ENCODE results near the gene RABGAP1L.
"Not testable (repeated sequence)": the region's sequence is repeated elsewhere in the genome, so short reads cannot be mapped to it uniquely, and the experiment has no call there.

RABGAP1L gene

DNA sequence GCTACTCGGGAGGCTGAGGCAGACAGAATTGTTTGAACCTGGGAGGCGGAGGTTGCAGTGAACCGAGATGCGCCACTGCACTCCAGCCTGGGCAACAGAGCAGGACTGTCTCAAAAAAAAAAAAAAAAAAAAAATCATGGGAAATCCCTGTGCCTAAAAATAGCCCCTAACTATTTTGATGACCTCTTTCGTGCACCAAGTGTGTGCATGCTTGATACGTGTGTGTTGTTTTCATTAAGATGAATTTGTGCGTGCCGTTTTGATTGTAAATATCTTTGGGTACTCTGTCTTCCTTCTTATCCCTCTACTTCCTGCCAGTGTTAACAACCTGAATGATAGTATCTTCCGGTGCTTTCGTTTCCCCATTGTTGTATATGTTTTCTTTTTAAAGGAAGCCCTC lies 850.2 kb downstream of the RABGAP1L start:
- no peak for DNase-seq
- in situ Hi-C loops (cut with HindIII; ENCODE audit: low pct_ligation_motif_present, low pct_unique_long_range_greater_than_20kb, low sequenced_read_pairs), result no loop called here

- in situ Hi-C loops (cut with HindIII; ENCODE audit: low pct_ligation_motif_present, low pct_unique_long_range_greater_than_20kb, low sequenced_read_pairs), result no loop called here
- DNase-seq, result no peak
These were observed 854.1 kb downstream of the RABGAP1L start for GRCh38 chr1:175013445-175013844.

- in situ Hi-C loops (cut with HindIII; ENCODE audit: low pct_ligation_motif_present, low pct_unique_long_range_greater_than_20kb, low sequenced_read_pairs), result no loop called here
These were observed 855.9 kb downstream of the RABGAP1L start for GRCh38 chr1:175015243-175015642.

DNA sequence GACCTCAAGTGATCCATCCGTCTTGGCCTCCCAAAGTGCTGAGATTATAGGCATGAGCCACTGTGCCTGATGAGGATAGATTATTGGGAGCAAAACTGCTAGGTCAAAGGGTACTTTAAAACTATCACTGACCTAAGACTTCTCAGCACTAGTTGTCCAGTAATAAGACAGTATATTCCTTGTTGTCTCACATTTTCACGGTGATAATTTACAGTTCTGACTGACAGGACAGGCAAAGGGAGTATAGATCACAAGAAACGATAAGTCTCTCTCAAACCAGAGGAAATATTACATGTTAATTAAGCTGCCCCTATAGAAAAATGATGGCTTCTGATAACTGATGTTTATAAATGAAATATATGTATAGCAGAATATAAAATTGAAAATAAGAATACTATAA lies 860.2 kb downstream of the RABGAP1L start:
- DNase-seq, result no peak

More at GRCh38 chr1:175015243-175015642, 855.9 kb downstream of the RABGAP1L start:
- DNase-seq, result no peak

GRCh38 chr1:175023043-175023921 lies 864.0 kb downstream of the RABGAP1L start, which contains the start of gene MRPS14:
MRPS14 (minus strand) TSS chr1:175023425; CDS start chr1:175023408, 17 bp downstream.
- in situ Hi-C loops (cut with HindIII; ENCODE audit: low pct_ligation_motif_present, low pct_unique_long_range_greater_than_20kb, low sequenced_read_pairs), result no loop called here
- DNase-seq, result peak; percentile 99

More for the DNA sequence above, 860.2 kb downstream of the RABGAP1L start:
- in situ Hi-C loops (cut with HindIII; ENCODE audit: low pct_ligation_motif_present, low pct_unique_long_range_greater_than_20kb, low sequenced_read_pairs), result no loop called here

DNA sequence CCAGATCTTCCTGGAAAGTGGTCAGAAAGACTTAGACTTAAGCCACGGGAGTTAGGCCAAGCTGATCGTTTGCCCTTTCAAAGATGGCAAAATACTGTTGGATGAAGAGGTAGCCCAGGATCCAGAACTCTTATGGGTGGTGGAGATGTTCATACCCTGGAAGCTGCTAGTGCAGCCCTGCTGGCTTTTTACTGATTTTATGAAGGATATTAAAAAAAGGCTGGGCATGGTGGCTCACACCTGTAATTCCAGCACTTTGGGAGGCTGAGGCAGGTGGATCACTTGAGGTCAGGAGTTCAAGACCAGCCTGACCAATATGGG lies 864.6 kb downstream of the RABGAP1L start:
- in situ Hi-C loops (cut with HindIII; ENCODE audit: low pct_ligation_motif_present, low pct_unique_long_range_greater_than_20kb, low sequenced_read_pairs); DNase-seq: not testable (repeated sequence)

GRCh38 chr1:175024773-175025172 lies 865.5 kb downstream of the RABGAP1L start:
- DNase-seq, result no peak
- in situ Hi-C loops (cut with HindIII; ENCODE audit: low pct_ligation_motif_present, low pct_unique_long_range_greater_than_20kb, low sequenced_read_pairs), result no loop called here

DNA sequence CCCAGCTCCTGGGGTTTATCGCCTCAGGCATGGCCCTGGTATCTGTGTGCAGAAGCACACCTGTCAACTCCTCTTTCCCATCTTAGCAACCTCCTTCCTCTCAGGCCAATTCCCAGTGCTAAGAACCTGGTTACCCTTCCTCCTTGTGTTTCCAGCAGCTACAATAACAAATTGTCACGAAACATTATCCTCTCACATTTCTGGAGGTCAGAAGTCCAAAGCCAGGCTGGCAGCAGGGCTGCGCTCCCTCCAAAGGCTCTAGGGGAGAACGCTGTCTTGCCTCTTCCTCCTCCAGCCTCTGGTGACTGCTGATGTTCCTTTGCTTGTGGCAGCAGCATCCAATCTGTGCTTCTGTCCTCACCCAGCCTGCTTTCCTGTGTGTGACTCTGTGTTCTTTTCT lies 874.6 kb downstream of the RABGAP1L start:
- in situ Hi-C loops (cut with HindIII; ENCODE audit: low pct_ligation_motif_present, low pct_unique_long_range_greater_than_20kb, low sequenced_read_pairs), result no loop called here
- DNase-seq, result no peak

DNA sequence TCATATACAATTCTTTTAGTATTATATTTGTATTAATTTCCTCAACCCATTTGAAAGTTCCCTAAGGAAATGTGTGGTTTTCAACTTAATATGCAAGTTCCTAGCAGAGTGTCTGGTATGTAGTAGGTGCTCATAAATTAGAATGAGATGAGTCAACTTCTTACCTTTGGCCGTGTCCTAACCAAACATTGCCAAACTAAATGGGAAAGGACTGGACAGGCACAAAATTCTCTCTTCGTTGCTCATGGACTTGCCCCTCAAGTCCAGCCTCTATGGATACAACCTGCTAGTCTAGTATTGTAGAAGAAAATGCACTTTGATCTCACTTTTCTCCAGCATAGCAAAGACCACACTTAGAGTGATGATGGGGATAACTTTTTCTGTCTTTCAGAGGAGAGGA lies 875.5 kb downstream of the RABGAP1L start:
- in situ Hi-C loops (cut with HindIII; ENCODE audit: low pct_ligation_motif_present, low pct_unique_long_range_greater_than_20kb, low sequenced_read_pairs), result no loop called here

DNA sequence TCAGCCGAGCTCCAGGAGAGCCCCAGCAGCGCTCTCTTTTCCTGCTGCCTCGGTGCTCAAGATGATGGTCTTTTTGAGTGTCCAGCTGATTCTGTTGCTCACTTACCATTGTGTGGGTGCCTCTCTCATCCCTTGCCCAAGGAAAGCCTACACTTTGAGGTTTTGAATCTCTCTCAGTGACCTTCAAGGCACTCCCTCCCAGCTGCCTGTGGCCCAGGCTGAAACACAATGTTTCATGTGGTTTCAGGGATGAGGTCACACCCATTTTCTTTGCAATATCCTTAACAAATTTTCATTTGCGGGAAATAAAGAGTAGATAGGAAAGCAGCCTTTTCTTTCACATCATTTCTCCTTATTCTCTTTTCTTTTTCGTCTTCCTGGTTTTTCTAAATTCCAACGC lies 876.5 kb downstream of the RABGAP1L start:
- DNase-seq, result no peak
- in situ Hi-C loops (cut with HindIII; ENCODE audit: low pct_ligation_motif_present, low pct_unique_long_range_greater_than_20kb, low sequenced_read_pairs), result no loop called here

More for the DNA sequence above, 875.5 kb downstream of the RABGAP1L start:
- no peak for DNase-seq

- in situ Hi-C loops (cut with HindIII; ENCODE audit: low pct_ligation_motif_present, low pct_unique_long_range_greater_than_20kb, low sequenced_read_pairs), result no loop called here
- no peak for DNase-seq
These were observed 877.2 kb downstream of the RABGAP1L start for GRCh38 chr1:175036476-175036875.

- in situ Hi-C loops (cut with HindIII; ENCODE audit: low pct_ligation_motif_present, low pct_unique_long_range_greater_than_20kb, low sequenced_read_pairs), result no loop called here
- DNase-seq, result no peak
These were observed 878.1 kb downstream of the RABGAP1L start for GRCh38 chr1:175037416-175037815.

GRCh38 chr1:175040324-175040879 lies 881.1 kb downstream of the RABGAP1L start:
- no peak for DNase-seq
- in situ Hi-C loops (cut with HindIII; ENCODE audit: low pct_ligation_motif_present, low pct_unique_long_range_greater_than_20kb, low sequenced_read_pairs), result no loop called here

DNA sequence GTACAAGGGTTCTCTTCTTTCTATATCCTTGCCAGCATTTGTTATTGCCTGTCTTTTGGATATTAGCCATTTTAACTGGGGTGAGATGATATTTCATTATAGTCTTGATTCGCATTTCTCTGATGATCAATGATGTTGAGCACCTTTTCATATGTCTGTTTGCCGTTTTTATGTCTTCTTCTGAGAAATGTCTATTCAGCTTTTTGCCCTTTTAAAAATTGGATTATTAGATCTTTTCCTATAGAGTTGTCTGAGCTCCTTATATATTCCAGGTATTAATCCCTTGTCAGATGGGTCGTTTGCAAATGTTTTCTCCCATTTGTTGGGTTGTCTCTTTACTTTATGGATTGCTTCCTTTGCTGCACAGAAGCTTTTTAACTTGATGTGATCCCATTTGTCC lies 883.3 kb downstream of the RABGAP1L start:
- no peak for DNase-seq
- in situ Hi-C loops (cut with HindIII; ENCODE audit: low pct_ligation_motif_present, low pct_unique_long_range_greater_than_20kb, low sequenced_read_pairs), result no loop called here

GRCh38 chr1:175043824-175044223 lies 884.5 kb downstream of the RABGAP1L start:
- no peak for DNase-seq
- in situ Hi-C loops (cut with HindIII; ENCODE audit: low pct_ligation_motif_present, low pct_unique_long_range_greater_than_20kb, low sequenced_read_pairs), result no loop called here

GRCh38 chr1:175044591-175044990 lies 885.3 kb downstream of the RABGAP1L start:
- DNase-seq; in situ Hi-C loops (cut with HindIII; ENCODE audit: low pct_ligation_motif_present, low pct_unique_long_range_greater_than_20kb, low sequenced_read_pairs): not testable (repeated sequence)
